ENCODE results near the gene CAPN12. TPM values are rescaled to one million over a fixed set of nuclear protein-coding genes. Genes with fewer than 3 reads are reported as not detected.
A peak's percentile ranks its signal among the peaks of the same experiment; 100 is the strongest.

CAPN12 gene
- total RNA-seq, 4 donors from 2014 or later, result 0.83 to 8.4 (median 8.2) TPM; not detected in 1

DNA sequence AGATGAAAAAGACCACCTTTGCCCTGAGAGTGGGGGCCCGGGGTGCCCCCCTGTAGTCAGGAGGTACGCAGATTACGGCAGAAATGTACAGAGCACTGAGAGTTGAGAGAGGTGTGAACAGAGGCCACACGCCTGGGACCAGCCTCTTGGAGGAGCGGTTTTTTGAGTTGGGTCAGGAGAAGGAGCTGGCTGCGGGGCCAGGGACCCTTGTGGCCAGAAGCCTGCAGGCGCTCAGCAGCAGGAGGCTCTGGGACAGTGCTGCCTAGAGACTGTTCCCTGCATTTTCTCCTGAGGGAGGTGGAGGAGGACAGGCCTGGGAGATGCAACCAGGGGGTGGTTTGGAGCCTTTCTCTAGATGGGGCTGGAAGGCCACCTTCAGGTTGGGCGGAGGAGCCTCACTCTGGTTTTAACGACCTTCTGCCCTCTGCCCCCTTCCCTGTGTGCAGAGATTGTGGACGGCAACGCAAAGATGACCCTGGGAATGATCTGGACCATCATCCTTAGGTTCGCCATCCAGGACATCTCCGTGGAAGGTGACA is 39.7 kb downstream of the CAPN12 start:
- Histone ChIP-seq H3K4me3 (no peak overlapping the region), H3K9me3 (no peaks in the 10 kb centered on the region), H3K27me3 (no peaks in the 10 kb centered on the region), H3K27ac (peak overlapping the region; percentile 71 to 78), H3K4me1 (peaks cover 7 to 15% of the 10 kb centered on the region in 2 donors), H3K36me3 (no peaks in the 10 kb centered on the region)
- DNase-seq, result no peak
- TF ChIP-seq POLR2A (IDR thresholded peaks at IDR 0.05), result no peak
- TF ChIP-seq CTCF (IDR thresholded peaks at IDR 0.05), result no peak
- intact Hi-C loops (cut with DNase I; ENCODE audit: low total_unique reads), result no loop called here

- no peak for DNase-seq
- no peak for TF ChIP-seq POLR2A (IDR thresholded peaks at IDR 0.05)
- no peak for TF ChIP-seq CTCF (IDR thresholded peaks at IDR 0.05)
- Histone ChIP-seq H3K9me3 (no peaks in the 10 kb centered on the region), H3K4me1 (peaks cover 7 to 21% of the 10 kb centered on the region in 2 donors), H3K27me3 (no peaks in the 10 kb centered on the region), H3K36me3 (no peaks in the 10 kb centered on the region), H3K4me3 (no peak overlapping the region), H3K27ac (peak overlapping the region; percentile 71 to 78)
- intact Hi-C loops (cut with DNase I; ENCODE audit: low total_unique reads), result no loop called here
These were observed 40.8 kb downstream of the CAPN12 start for GRCh38 chr19:38703509-38703908.

GRCh38 chr19:38702278-38702677 is 42.0 kb downstream of the CAPN12 start:
- peaks cover 18 to 33% of the 10 kb centered on the region in 2 donors for H3K4me1 ChIP-seq
- no peaks in the 10 kb centered on the region for H3K36me3 ChIP-seq
- H3K27ac ChIP-seq, result peak overlapping the region; percentile 95 to 100
- DNase-seq, result no peak
- no peaks in the 10 kb centered on the region for H3K9me3 ChIP-seq
- TF ChIP-seq POLR2A (IDR thresholded peaks at IDR 0.05) (no peak), CTCF (IDR thresholded peaks at IDR 0.05) (no peak)
- H3K27me3 ChIP-seq, result no peaks in the 10 kb centered on the region
- intact Hi-C loops (cut with DNase I; ENCODE audit: low total_unique reads), result no loop called here
- no peak overlapping the region for H3K4me3 ChIP-seq

DNA sequence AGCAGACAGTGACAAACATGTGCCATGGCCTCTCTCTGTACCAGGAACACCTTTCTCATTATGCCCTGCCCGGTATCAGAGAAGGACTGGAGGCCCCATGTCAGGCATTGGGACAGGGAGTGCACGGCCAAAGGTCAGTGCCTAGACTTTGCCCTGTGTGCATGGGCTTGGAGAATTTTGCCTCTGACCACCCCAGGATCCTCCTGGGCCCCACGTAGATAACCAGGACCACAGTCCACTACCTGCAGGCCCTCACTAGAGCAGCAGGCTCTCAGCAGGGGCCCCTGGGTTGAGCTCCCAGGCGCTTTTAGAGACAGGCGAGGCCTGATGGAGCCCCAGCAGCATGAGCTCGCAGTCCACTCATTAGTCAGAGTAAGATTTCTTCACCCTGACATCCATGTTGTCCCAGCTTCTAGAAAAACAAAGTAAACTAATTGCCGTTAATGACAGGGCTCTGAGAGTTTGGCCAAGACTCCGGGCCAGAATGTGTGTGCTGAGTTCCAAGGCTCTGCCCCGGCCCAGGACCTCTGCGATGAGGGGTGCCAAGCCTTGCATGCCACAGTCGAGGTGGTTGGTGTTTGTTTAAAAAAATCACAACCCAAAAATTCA is 42.7 kb downstream of the CAPN12 start:
- H3K9me3 ChIP-seq, result no peaks in the 10 kb centered on the region
- H3K27ac ChIP-seq, result peak overlapping the region; percentile 95 to 100
- H3K27me3 ChIP-seq, result no peaks in the 10 kb centered on the region
- intact Hi-C loops (cut with DNase I; ENCODE audit: low total_unique reads), result no loop called here
- no peaks in the 10 kb centered on the region for H3K36me3 ChIP-seq
- peaks cover 23 to 34% of the 10 kb centered on the region in 2 donors for H3K4me1 ChIP-seq
- H3K4me3 ChIP-seq, result no peak overlapping the region
- no peak for TF ChIP-seq POLR2A (IDR thresholded peaks at IDR 0.05)
- no peak for TF ChIP-seq CTCF (IDR thresholded peaks at IDR 0.05)
- DNase-seq, result no peak

DNA sequence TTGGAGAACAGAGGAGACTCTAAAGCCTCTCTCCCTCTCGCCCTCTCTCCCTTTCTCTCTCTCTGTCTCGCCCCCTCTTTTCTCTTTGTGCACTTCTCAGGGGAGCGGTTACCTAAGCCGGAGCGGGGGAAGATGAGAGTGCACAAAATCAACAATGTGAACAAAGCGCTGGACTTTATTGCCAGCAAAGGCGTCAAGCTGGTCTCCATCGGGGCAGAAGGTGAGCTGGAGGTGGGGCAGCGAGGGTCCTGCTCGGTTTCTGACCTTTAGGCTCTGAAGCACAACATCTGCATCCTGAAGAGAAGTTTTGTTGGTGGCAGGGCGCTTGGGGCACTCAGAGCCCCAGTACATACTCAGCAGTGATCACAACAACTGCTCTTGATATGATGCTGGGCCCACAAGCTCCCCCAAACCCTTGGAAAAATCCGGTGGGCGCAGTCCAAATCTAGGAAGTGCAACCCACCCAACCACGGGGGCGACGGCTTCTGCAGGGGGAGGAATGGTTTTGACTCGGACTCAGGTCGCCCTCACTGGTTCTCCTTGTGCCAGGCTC is 43.3 kb downstream of the CAPN12 start:
- H3K36me3 ChIP-seq, result no peaks in the 10 kb centered on the region
- H3K4me3 ChIP-seq, result no peak overlapping the region
- TF ChIP-seq CTCF (IDR thresholded peaks at IDR 0.05), result no peak
- TF ChIP-seq POLR2A (IDR thresholded peaks at IDR 0.05), result no peak
- H3K27me3 ChIP-seq, result no peaks in the 10 kb centered on the region
- H3K27ac ChIP-seq, result peak overlapping the region; percentile 95 to 100
- peaks cover 23 to 34% of the 10 kb centered on the region in 2 donors for H3K4me1 ChIP-seq
- DNase-seq, result no peak
- H3K9me3 ChIP-seq, result no peaks in the 10 kb centered on the region
- intact Hi-C loops (cut with DNase I; ENCODE audit: low total_unique reads), result no loop called here

Measured in uterus (tissue), 4 donors.